Activated B cell treated with CpG ODN at 0.5 μM for 24 hours (primary cell): ENCODE results near the gene CEP164. TPM values are rescaled to one million over a fixed set of nuclear protein-coding genes. Genes with fewer than 3 reads are reported as not detected.
A peak's percentile ranks its signal among the peaks of the same experiment; 100 is the strongest.

Experiments used
- ATAC-seq: fragments of 200-7000 bp; cut with Tn5 transposase; one replicate; pipeline ENCODE4 v1.10.0; 2021; ENCODE audit warnings: low read depth, mild to moderate bottlenecking, moderate library complexity
- CTCF ChIA-PET: fragments of 350-600 bp; sonication (Branson Sonifier 250); formaldehyde crosslinking; loops from one replicate; lab custom pipeline; 2021; ENCODE audit warnings: antibody characterized with exemption; lab: Charles Lee
- POLR2A ChIA-PET: fragments of 350-600 bp; sonication (Branson Sonifier 250); formaldehyde crosslinking; loops from one replicate; lab custom pipeline; 2021; ENCODE audit warnings: antibody characterized with exemption; lab: Charles Lee
- DNase-seq: peaks from one replicate; pipeline ENCODE4 v3.0.0; 2022
- H3K27ac Mint-ChIP-seq: one replicate; pipeline ENCODE4 v1.8.0; 2020; ENCODE audit warnings: mixed read lengths
- H3K27me3 Mint-ChIP-seq: one replicate; pipeline ENCODE4 v1.8.0; 2021; ENCODE audit warnings: mixed read lengths
- H3K36me3 Mint-ChIP-seq: one replicate; pipeline ENCODE4 v1.8.0; 2021; ENCODE audit warnings: low read depth, mixed read lengths
- H3K4me1 Mint-ChIP-seq: one replicate; pipeline ENCODE4 v1.8.0; 2021; ENCODE audit warnings: mixed read lengths
- H3K4me3 Mint-ChIP-seq: one replicate; pipeline ENCODE4 v1.8.0; 2020; ENCODE audit warnings: mild to moderate bottlenecking, mixed read lengths
- H3K9me3 Mint-ChIP-seq: one replicate; pipeline ENCODE4 v1.8.0; 2020; ENCODE audit warnings: mixed read lengths
- CTCF ChIP-seq: fragments of 200-600 bp; IDR thresholded peaks from one replicate; pipeline ENCODE4 v1.8.0; 2022; ENCODE audit warnings: antibody characterized with exemption, mild to moderate bottlenecking
- intact Hi-C: fragments of 100-400 bp; cut with micrococcal nuclease; formaldehyde crosslinking; loops from one replicate; pipeline ENCODE4 v1.15.1; 2024
- total RNA-seq: library from RNA; stranded (reverse); gene quantifications from 2 replicates; pipeline ENCODE4 v1.2.3, GENCODE V29; 2022

Gene CEP164
- total RNA-seq, 1 donor from 2014 or later, result 50.9 TPM

- no peak for TF ChIP-seq CTCF
- ATAC-seq, result no peak
- no peaks in the 10 kb centered on the region for H3K9me3 Mint-ChIP-seq
- no peak overlapping the region for H3K27ac Mint-ChIP-seq
- no peak for DNase-seq
- POLR2A ChIA-PET, result no interaction called here
- no peak overlapping the region for H3K4me3 Mint-ChIP-seq
- CTCF ChIA-PET, result no interaction called here
- H3K4me1 Mint-ChIP-seq, result no peaks in the 10 kb centered on the region
- H3K36me3 Mint-ChIP-seq, result no peaks in the 10 kb centered on the region
- peaks cover 7% of the 10 kb centered on the region for H3K27me3 Mint-ChIP-seq
- intact Hi-C loops, result no loop called here
Observed at GRCh38 chr11:117303646-117304315, 23.9 kb upstream of the CEP164 start.

GRCh38 chr11:117305145-117305544 lies 22.5 kb upstream of the CEP164 start:
- ChIA-PET CTCF (no interaction called here), POLR2A (no interaction called here)
- peaks cover 7% of the 10 kb centered on the region for H3K27me3 Mint-ChIP-seq
- H3K27ac Mint-ChIP-seq, result no peak overlapping the region
- intact Hi-C loops, result no loop called here
- H3K4me1 Mint-ChIP-seq, result no peaks in the 10 kb centered on the region
- DNase-seq (no peak), ATAC-seq (no peak)
- no peaks in the 10 kb centered on the region for H3K36me3 Mint-ChIP-seq
- H3K4me3 Mint-ChIP-seq, result no peak overlapping the region
- no peak for TF ChIP-seq CTCF
- H3K9me3 Mint-ChIP-seq, result no peaks in the 10 kb centered on the region

GRCh38 chr11:117309310-117309709 lies 18.3 kb upstream of the CEP164 start:
- no peak overlapping the region for H3K27ac Mint-ChIP-seq
- no peak for ATAC-seq
- no peak for TF ChIP-seq CTCF
- H3K4me1 Mint-ChIP-seq, result no peaks in the 10 kb centered on the region
- ChIA-PET CTCF (no interaction called here), POLR2A (no interaction called here)
- no peak overlapping the region for H3K4me3 Mint-ChIP-seq
- intact Hi-C loops, result no loop called here
- H3K9me3 Mint-ChIP-seq, result no peaks in the 10 kb centered on the region
- H3K36me3 Mint-ChIP-seq, result no peaks in the 10 kb centered on the region
- H3K27me3 Mint-ChIP-seq, result peaks cover 17% of the 10 kb centered on the region
- no peak for DNase-seq

GRCh38 chr11:117313091-117313490 lies 14.6 kb upstream of the CEP164 start:
- Mint-ChIP-seq H3K36me3 (no peaks in the 10 kb centered on the region), H3K4me1 (peaks cover 10% of the 10 kb centered on the region), H3K9me3 (no peaks in the 10 kb centered on the region), H3K4me3 (no peak overlapping the region), H3K27ac (no peak overlapping the region), H3K27me3 (peaks cover 38% of the 10 kb centered on the region)
- ATAC-seq (no peak), DNase-seq (no peak)
- no peak for TF ChIP-seq CTCF
- intact Hi-C loops, result no loop called here
- ChIA-PET POLR2A (no interaction called here), CTCF (no interaction called here)

GRCh38 chr11:117313828-117314768 lies 13.6 kb upstream of the CEP164 start:
- no peak for DNase-seq
- Mint-ChIP-seq H3K4me3 (peak overlapping the region; percentile 15), H3K36me3 (no peaks in the 10 kb centered on the region), H3K27ac (no peak overlapping the region), H3K27me3 (peaks cover 37% of the 10 kb centered on the region), H3K9me3 (no peaks in the 10 kb centered on the region), H3K4me1 (peaks cover 10% of the 10 kb centered on the region)
- ChIA-PET POLR2A (no interaction called here), CTCF (no interaction called here)
- intact Hi-C loops, result no loop called here
- TF ChIP-seq CTCF, result no peak
- no peak for ATAC-seq
